Bone marrow (tissue), 2 donors: ENCODE measurements around the gene PIPOX.

ENCODE experiments used
- DNase-seq, 2 donors: peaks; one replicate each; lab custom pipeline; 2025; lab: John Stamatoyannopoulos, UW

PIPOX gene

DNA sequence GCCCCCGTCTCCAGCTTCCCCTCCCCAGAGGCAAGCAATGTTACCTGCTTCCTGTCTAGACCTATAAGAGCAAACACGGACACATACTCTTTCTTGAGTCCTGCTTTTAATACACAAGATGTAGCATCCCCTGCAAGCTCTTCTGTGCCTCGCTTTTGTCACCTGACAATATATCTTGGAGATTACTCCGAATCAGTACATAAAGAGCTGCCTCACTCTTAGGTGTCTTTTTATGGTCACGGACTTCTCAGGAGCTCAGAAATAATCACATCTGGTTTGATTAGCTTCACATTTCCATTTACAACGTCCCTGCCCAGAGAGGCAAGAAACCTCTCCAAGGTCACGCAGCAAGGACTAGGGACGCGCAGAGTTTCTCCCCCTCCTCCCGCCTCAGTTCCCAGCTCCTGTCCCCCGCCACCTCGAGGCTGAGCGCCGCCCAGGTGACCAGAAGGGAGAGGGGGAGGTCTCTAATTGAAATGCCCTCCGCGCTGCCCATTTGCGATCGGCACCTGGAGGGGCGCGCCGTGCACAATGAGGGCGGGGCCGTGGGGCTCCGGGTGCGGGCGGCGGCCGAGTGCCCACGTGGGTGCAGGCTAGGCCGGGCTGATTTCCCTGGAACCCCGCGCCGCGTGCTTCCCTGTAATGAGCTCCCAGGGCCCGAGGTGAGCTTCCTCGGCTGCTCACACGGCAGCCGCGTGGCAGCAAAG lies 23.3 kb upstream of the PIPOX start:
- no peak for DNase-seq

DNA sequence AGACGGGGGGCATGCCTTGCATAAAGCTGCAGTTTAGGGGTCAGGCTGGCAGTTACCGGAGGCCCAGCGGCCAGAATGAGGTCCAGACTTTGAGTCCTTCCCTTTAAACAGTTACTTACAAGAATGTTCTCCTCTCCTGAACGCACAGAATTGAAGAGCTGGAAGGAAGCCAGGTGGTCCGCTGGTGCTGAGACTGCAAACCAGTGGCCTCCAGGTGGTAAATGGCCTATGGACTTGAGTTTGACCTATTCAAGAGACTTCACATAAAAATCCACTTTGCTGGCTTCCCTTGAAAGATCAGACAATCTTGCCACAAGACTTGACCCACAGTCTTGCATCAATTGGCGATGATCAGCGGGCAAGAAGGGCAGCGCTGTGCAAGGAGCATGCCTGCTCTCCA lies 22.4 kb upstream of the PIPOX start:
- no peak for DNase-seq

GRCh38 chr17:29021226-29021625 lies 21.7 kb upstream of the PIPOX start:
- DNase-seq: no peak

- DNase-seq: no peak
These were observed 20.9 kb upstream of the PIPOX start for GRCh38 chr17:29022074-29022473.

- no peak for DNase-seq
These were observed 18.5 kb upstream of the PIPOX start for GRCh38 chr17:29024316-29024952.

DNA sequence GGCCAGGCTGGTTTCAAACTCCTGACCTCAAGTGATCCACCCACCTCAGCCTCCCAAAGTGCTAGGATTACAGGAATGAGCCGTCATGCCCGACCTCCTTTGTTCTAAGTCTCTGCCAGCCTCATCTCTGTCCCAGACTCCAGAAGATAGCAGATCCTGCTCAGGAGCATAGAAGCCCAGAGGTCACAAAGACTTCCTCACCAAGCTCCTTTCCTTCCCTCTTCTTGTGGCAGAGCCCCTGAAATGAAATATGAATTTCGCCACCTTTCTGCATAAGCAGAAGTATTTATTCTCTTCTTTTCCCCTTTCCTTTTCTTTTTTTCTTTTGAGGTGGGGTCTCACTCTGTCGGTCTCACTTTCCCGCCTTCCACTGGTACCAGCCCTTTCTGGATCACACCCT lies 11.5 kb upstream of the PIPOX start:
- no peak for DNase-seq

- no peak for DNase-seq
These were observed 10.7 kb upstream of the PIPOX start for GRCh38 chr17:29032013-29032856.

DNA sequence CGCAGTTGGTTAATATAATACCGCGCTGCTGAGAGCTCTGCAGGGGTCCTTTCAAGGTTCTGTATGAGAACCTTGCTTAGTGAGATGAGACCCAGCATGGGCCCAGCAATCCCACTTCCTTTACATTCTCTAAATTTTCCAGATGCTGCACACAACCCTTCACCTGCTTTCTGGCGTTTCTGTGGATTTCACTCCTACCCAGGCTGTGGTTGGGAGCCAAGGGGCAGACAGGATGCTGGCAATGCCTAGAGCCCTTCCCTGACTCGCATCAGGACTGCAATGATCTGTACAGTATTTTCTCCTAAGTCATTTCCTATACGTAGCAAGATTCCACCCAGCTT lies 10.1 kb upstream of the PIPOX start:
- no peak for DNase-seq

DNA sequence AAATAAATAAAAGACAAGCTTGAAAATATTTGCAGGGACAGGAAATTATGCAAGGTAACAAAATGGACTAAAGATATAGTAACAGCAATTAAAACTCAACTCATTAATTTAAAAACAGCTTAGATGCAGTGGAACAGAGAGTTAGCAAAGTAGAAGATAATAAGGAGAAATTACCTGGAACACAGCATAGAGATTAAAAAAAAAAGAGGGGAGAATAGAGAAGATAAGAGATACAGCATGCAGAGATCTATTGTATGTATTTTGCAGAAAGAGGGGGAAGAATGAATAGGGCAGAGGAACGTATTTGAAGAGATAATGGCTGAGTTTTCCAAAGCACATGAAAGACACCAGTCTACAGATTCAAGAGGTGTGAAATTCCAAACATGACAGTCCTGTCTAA lies 8.4 kb upstream of the PIPOX start:
- DNase-seq: no peak

GRCh38 chr17:29036584-29036983 lies 6.4 kb upstream of the PIPOX start:
- DNase-seq: no peak

DNA sequence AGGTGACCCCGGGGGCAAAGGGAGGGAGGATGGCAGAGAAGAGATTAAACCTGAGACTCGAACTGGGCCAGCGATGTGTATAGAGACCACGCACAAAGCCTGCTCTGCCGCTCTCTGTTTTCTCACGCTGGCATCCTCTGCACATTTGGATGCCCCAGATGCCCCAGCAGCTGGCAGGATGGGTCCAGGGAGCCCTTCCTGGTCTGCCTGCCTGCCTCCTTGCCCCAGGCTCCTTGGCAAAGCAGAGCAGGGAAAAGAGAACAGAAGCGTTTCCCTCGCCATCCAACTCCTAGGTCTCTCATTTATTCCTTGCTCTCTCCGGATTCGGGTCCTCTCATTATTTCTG lies 5.2 kb upstream of the PIPOX start:
- DNase-seq: no peak

DNA sequence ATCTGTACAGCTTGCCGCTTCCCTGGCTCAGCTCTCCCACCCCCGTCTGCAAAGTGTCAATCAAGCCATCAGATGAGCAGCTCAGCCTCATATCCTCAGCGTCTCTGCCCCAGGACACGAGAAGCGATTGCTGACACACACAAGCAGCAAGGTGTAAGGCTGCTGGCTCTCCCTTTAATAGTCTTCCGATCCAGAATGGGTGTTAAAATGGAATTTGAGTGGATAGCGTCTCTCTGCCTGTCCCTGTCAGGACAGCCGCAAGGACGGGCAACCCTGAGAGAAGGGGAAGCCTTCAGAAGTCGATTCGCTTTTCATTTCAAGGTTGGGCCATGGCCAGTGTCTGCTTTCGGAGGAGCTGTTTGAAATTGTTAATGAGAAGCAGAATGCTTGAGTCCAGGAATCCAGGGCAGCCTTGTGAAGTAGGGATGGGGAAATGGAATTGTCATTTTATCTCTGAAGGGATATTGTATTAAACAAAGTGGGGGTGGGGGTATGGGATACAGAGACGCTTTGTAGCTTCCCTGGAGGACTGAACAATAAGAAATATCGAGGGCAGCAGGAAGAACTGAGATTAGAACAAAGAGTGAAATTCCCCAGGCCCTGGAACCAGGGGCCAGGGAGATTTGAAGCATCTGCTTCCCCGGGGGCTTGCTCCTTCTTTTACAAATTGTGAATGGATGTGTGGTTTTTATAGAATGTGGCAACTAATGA lies 4.7 kb upstream of the PIPOX start:
- DNase-seq: no peak

DNA sequence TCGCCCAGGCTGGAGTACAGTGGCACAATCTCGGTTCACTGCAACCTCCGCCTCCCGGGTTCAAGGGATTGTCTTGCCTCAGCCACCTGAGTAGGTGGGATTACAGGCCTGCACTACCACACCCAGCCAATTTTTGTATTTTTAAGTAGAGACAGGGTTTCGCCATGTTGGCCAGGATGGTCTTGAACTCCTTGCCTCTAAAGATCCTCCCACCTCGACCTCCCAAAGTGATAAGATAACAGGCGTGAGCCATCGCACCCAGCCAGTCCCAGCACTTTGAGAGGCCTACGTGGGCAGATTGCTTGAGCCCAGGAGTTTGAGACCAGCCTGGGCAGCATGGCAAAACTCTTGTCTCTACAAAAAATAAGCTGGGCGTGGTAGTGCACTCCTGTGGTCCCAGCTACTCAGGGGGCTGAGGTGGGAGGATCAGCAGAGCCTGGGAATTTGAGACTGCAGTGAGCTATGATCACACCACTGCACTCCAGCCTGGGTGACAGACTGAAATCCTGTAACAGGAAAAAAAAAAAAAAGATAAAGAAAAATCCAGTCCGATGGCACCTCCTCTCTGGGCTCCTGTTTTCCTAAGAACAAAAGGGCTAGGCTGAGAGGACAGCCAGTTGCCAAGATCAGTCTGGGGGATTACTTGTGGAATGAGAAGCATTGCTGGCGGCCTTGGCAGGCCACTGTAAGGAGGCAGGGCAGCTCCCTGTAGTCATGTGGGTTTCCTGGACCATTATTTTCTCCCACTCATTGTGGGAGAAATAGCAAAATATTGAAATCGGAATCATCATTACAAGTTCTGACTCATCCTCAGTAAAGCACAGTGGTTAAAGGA lies 3.0 kb upstream of the PIPOX start:
- no peak for DNase-seq

DNA sequence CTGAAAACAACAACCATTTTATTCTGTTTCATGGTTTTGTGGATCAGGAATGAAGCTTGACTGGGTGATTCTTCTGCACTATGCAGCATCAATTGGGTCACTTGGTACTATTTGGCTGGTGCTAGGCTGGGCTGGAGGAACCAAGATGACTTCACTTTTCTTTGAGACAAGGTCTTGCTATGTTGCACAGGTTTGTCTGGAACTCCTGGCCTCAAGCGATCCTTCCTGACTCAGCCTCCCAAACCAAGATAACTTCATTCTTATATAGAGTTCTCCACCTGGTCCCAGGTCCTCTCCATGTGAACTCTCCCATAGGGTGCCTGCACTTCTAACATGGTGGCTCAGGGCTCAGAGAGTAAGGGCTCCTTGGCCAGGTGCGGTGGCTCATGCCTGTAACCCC lies 1.9 kb upstream of the PIPOX start:
- DNase-seq: no peak

DNA sequence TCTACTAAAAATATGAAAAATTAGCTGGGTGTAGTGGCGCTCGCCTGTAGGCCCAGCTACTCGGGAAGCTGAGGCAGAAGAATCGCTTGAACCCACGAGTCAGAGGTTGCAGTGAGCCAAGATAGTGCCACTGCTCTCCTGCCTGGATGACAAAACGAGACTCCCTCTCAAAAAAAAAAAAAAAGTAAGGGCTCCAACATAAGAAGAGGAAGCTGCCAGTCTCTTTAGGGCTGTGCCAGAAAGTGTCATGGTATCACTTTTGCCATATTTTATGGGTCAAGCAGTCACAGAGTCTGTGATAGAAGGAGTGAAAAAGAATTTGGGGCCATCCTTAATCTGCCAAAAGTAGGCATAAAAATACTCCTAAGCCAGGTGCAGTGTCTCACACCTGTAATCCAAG lies 1.4 kb upstream of the PIPOX start:
- DNase-seq: no peak

DNA sequence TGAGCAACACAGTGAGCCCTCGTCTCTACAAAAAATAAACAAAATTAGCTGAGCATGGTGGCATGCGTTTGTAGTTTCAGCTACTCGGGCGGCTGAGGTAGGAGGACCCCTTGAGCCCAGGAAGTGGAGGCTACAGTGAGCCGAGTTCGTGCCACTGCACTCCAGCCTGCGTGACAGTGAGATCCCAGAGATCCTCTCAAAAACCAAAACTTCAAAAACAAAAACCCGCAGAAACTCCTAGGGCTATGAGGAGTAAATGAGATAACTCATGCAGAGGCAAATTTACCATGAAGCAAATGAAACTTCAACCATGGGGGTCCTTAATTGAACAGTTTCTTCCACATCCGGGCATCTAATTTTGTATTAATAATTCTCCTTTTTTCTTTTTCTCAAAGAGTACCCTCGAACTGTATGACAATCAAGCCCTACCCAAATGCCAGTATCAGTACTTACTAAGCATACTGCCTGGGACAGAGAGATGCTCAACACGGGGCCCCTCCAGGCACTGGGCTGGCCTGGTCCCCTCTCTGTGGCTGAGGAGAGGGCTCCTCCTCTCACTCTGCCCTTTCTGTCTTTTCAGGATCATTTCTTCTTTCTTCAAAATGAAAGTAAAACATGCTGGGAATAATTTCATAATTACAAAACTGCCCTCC lies 789 bp upstream of the PIPOX start:
- DNase-seq: no peak

GRCh38 chr17:29043539-29044145 lies 701 bp downstream of the PIPOX start:
- DNase-seq: no peak

DNA sequence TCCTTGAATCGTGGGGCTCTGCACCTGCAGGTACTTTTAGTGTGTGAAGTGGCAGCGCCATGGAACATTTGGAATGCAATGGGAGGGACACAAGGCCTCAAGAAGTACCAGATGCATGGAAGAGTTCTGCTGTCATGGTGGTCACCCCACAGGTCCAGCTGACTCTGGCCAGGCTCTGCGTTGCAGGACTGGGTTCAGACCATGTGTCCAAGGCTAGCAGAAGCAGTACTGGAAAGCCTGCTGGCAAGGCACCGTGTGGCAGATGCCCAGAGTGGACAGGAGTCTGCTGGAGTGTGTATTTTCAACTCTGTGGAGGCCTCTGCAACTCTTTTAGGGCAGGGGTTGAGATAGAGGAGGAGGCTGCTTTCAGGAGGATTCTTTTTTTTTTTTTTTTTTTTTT lies 2.1 kb downstream of the PIPOX start:
- DNase-seq: no peak

- DNase-seq: no peak
These were observed 3.0 kb downstream of the PIPOX start for GRCh38 chr17:29045734-29046472.

- no peak for DNase-seq
These were observed 3.5 kb downstream of the PIPOX start for GRCh38 chr17:29046473-29046839.
